ENCODE data around the gene ZNF705A. TPM values are rescaled to one million over a fixed set of nuclear protein-coding genes. Genes with fewer than 3 reads are reported as not detected.
"Not testable (repeated sequence)": the region's sequence is repeated elsewhere in the genome, so short reads cannot be mapped to it uniquely, and the experiment has no call there.

The ZNF705A gene
- total RNA-seq, 4 donors from 2014 or later, result not detected

- H3K27me3 ChIP-seq; DNase-seq (ENCODE audit: extremely low spot score); H3K4me1 ChIP-seq; H3K27ac ChIP-seq (replicated peaks in 1 of 4); H3K36me3 ChIP-seq; H3K9me3 ChIP-seq; intact Hi-C loops (cut with DNase I); H3K4me3 ChIP-seq: not testable (repeated sequence)
- 100% methylated on average over 3 of the region's 21 CpGs for WGBS
Measured at GRCh38 chr12:8221844-8222243, 65.0 kb downstream of the ZNF705A start.

DNA sequence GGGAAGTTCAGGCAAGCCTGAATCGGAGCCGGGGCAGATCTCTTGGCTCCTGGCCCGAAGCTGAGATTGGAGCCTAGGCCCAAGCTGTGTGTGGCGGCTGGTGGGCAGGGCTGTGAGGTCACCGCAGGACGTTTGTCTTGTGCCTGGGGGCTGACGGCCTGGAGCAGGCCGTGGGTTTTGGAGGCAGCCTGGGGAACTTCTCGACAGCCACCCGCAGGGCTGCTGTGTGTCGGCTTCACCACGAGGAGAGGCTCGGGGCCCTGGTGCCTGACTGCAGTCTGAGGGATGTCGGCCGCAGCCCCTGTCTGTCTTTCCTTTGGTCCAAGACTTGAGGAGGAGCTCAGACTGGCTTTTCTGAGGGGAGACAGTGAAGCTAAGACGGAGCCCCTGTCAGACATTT, 65.5 kb downstream of the ZNF705A start:
- H3K27ac ChIP-seq (replicated peaks in 1 of 4); H3K36me3 ChIP-seq; H3K4me1 ChIP-seq; H3K27me3 ChIP-seq; H3K4me3 ChIP-seq; intact Hi-C loops (cut with DNase I); DNase-seq (ENCODE audit: extremely low spot score); H3K9me3 ChIP-seq: not testable (repeated sequence)
- WGBS, result 88% methylated on average over 12 of the region's 16 CpGs

DNA sequence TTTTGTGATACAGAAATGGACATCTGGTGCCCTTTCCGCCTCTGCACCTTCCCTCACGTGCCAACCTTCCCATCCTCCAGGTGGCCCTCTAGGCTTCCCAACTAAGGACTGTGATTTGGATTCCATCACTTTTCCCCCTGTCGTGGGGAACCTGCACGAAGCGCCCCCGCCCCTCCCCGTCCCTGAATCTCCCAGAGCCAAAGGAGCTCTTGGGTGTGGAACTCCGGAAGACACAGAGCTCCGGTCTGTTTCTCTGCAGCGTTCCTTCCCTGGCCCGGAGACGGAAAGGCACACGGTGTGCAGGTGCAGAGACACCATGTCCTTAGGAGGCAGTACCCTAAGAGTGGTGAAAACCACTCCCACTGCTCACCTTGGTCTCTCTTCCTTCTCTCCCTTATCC, 66.8 kb downstream of the ZNF705A start:
- H3K27ac ChIP-seq (replicated peaks in 1 of 4); H3K4me3 ChIP-seq; H3K27me3 ChIP-seq; H3K9me3 ChIP-seq; DNase-seq (ENCODE audit: extremely low spot score); H3K36me3 ChIP-seq; intact Hi-C loops (cut with DNase I): not testable (repeated sequence)
- peaks cover 0 to 14% (median 7%) of the 10 kb centered on the region in 4 donors for H3K4me1 ChIP-seq
- WGBS, result 86% methylated on average over 13 of the region's 13 CpGs

DNA sequence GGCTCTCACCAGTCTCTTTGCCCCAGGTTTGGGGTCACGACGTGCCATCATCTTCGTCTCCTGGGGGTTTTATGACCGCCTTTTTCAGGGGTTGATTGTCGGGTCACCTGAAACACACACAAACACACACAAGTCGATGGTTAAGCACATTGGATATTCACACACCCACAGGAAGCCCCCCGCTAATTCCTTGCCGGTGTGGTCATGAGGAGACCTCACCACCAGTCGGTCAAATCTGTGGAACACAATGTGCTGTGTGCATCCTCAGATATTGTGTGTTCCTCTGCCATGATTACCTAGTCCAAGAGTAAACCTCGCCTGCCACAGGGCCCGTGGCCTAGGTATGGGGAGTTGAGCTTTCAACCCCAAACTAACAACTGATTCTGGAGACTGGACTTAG, 68.0 kb downstream of the ZNF705A start:
- H3K27me3 ChIP-seq; H3K36me3 ChIP-seq; H3K9me3 ChIP-seq; DNase-seq (ENCODE audit: extremely low spot score); H3K4me3 ChIP-seq; H3K27ac ChIP-seq (replicated peaks in 1 of 4); intact Hi-C loops (cut with DNase I): not testable (repeated sequence)
- H3K4me1 ChIP-seq, result peaks cover 0 to 14% (median 7%) of the 10 kb centered on the region in 4 donors
- 95% methylated on average over 8 of the region's 11 CpGs for WGBS

GRCh38 chr12:8226355-8226754, 69.5 kb downstream of the ZNF705A start:
- WGBS, result 88% methylated on average over 8 of the region's 8 CpGs

DNA sequence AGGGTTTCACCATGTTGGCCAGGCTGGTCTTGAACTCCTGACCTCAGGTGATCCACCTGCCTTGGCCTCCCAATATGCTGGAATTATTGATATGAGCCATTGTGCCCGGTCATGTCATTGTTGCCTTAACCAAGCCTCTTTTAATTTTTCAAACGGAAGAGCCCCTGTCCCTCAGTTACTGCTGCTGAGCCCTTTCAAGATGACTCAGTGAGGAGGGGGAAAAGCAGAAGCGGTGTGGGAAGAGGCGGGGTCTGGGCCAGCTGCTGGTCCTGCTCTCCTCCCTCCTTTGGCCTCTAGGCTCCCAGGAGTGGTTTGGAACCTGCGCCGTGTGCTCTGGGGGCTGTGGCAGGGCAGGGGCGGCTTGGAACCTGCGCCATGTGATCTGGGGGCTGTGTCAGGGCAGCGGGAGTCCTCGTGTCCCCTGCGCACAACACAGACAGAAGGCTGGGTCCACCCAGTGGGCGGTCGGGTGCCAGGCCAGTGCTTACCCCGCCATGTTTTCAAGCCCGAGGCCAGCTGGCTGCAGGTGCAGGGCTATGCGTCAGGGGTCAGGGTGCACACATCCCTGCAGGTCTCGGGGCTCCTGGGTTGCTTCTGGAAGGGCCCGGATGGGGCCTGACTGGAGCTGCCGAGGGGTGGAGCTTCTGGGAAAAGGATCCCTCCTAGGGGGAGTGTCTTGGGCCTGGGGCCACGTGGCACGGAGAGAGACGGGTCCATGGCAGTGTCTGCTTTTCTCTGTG, 70.3 kb downstream of the ZNF705A start, which contains the start of gene FAM90A1:
FAM90A1 (minus strand) TSS at position 627 of the 740 bp plus-strand sequence. CDS start 2,786 bp downstream, outside the sequence.
- H3K9me3 ChIP-seq; H3K27ac ChIP-seq (replicated peaks in 1 of 4); H3K36me3 ChIP-seq; intact Hi-C loops (cut with DNase I); H3K27me3 ChIP-seq; DNase-seq (ENCODE audit: extremely low spot score): not testable (repeated sequence)
- Histone ChIP-seq H3K4me3 (peak within 1 kb of the TSS; percentile 16 to 39 (median 30)), H3K4me1 (peaks cover 0 to 14% (median 7%) of the 10 kb centered on the region in 4 donors)
- WGBS, result 15% methylated on average over 13 of the region's 22 CpGs

More at GRCh38 chr12:8226355-8226754, 69.5 kb downstream of the ZNF705A start:
- Histone ChIP-seq H3K36me3 (no peaks in the 10 kb centered on the region), H3K9me3 (no peaks in the 10 kb centered on the region), H3K27me3 (peaks cover 0 to 5% (median 0%) of the 10 kb centered on the region in 4 donors), H3K27ac (replicated peaks in 1 of 4) (no peak overlapping the region), H3K4me3 (no peak overlapping the region), H3K4me1 (peaks cover 0 to 14% (median 7%) of the 10 kb centered on the region in 4 donors)
- intact Hi-C loops (cut with DNase I), result no loop called here
- TF ChIP-seq, protein P1, sequence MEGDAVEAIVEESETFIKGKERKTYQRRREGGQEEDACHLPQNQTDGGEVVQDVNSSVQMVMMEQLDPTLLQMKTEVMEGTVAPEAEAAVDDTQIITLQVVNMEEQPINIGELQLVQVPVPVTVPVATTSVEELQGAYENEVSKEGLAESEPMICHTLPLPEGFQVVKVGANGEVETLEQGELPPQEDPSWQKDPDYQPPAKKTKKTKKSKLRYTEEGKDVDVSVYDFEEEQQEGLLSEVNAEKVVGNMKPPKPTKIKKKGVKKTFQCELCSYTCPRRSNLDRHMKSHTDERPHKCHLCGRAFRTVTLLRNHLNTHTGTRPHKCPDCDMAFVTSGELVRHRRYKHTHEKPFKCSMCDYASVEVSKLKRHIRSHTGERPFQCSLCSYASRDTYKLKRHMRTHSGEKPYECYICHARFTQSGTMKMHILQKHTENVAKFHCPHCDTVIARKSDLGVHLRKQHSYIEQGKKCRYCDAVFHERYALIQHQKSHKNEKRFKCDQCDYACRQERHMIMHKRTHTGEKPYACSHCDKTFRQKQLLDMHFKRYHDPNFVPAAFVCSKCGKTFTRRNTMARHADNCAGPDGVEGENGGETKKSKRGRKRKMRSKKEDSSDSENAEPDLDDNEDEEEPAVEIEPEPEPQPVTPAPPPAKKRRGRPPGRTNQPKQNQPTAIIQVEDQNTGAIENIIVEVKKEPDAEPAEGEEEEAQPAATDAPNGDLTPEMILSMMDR (IDR thresholded peaks at IDR 0.05), result no peak
- TF ChIP-seq EP300 (IDR thresholded peaks at IDR 0.05) (no peak), POLR2A (IDR thresholded peaks at IDR 0.05; ENCODE audit: low read depth) (no peak), POLR2AphosphoS5 (IDR thresholded peaks at IDR 0.05) (no peak)
- DNase-seq (ENCODE audit: extremely low spot score), result no peak

GRCh38 chr12:8227732-8228077, 70.9 kb downstream of the ZNF705A start:
- H3K36me3 ChIP-seq; H3K27me3 ChIP-seq; H3K9me3 ChIP-seq; DNase-seq (ENCODE audit: extremely low spot score); H3K27ac ChIP-seq (replicated peaks in 1 of 4); intact Hi-C loops (cut with DNase I): not testable (repeated sequence)
- Histone ChIP-seq H3K4me1 (peaks cover 0 to 14% (median 7%) of the 10 kb centered on the region in 4 donors), H3K4me3 (peak overlapping the region; percentile 16 to 39 (median 30))
- 7% methylated on average over 2 of the region's 7 CpGs for WGBS

GRCh38 chr12:8228607-8229006, 71.8 kb downstream of the ZNF705A start:
- DNase-seq (ENCODE audit: extremely low spot score); H3K27me3 ChIP-seq; H3K36me3 ChIP-seq; intact Hi-C loops (cut with DNase I); H3K27ac ChIP-seq (replicated peaks in 1 of 4); H3K9me3 ChIP-seq; H3K4me3 ChIP-seq: not testable (repeated sequence)
- 91% methylated on average over 10 of the region's 11 CpGs for WGBS
- peaks cover 0 to 14% (median 7%) of the 10 kb centered on the region in 4 donors for H3K4me1 ChIP-seq

DNA sequence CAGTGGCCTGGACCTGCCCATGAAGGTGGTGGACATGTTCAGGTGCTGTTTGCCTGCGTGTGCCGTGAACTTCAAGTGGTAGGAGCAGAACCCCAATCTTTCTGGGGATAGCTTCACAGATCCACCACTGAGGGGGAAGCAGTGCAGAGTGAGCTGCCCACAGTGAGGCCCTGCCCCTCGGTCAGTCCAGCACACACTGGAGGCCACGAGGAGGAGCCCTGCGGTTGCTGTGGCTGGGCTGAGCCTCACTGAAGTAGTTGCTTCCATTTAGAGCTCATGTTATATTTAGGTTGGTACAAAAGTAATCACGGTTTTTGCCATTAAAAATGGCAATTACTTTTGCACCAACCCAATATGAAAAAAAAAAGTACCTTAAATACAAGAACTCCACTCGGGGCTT, 72.7 kb downstream of the ZNF705A start:
- H3K4me1 ChIP-seq, result peaks cover 0 to 14% (median 7%) of the 10 kb centered on the region in 4 donors
- H3K36me3 ChIP-seq; H3K27me3 ChIP-seq; intact Hi-C loops (cut with DNase I); H3K4me3 ChIP-seq; DNase-seq (ENCODE audit: extremely low spot score); H3K27ac ChIP-seq (replicated peaks in 1 of 4); H3K9me3 ChIP-seq: not testable (repeated sequence)
- 64% methylated on average over 4 of the region's 7 CpGs for WGBS
